Uterus (tissue), 2 donors: ENCODE results near the gene EMILIN1.

Source experiments
- POLR2A ChIP-seq, 2 donors: fragments of 450-650 bp; IDR thresholded peaks; one replicate each; pipeline ENCODE4 v1.6.1; 2016; ENCODE audit warnings: antibody characterized with exemption in 2 of 2, mild to moderate bottlenecking in 1 of 2, moderate library complexity in 1 of 2
- TF ChIP-seq, protein P1 (sequence below), 4 experiments: fragments of 200-600 bp in 2 of 4; fragments of 450-650 bp in 2 of 4; sonication (generic) in 2 of 4; IDR thresholded peaks; one replicate each; pipeline ENCODE4 v1.5.1; 2016 to 2019; ENCODE audit warnings: antibody characterized with exemption in 4 of 4, mild to moderate bottlenecking in 2 of 4, moderate library complexity in 1 of 4

DNA sequence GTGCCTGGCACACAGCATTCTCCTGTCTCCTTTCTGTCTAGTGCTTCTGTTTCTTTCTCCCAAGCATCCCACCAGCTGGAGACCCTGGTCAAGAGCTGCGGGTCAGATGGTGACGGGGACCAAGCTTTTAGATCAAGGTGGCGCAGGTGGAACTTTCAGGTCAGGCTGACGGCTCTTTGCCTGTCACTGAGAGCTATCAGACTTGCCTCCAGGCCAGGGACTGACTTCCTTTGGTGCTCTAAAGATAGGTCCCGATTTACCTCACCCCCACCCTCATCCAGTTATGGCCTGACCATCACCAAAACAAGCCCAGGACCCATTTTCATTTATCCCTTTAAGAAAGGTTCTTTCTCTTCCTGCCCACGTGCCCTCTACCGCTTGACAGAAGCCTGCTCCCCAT, 1.2 kb upstream of the EMILIN1 start:
- TF ChIP-seq, protein P1, sequence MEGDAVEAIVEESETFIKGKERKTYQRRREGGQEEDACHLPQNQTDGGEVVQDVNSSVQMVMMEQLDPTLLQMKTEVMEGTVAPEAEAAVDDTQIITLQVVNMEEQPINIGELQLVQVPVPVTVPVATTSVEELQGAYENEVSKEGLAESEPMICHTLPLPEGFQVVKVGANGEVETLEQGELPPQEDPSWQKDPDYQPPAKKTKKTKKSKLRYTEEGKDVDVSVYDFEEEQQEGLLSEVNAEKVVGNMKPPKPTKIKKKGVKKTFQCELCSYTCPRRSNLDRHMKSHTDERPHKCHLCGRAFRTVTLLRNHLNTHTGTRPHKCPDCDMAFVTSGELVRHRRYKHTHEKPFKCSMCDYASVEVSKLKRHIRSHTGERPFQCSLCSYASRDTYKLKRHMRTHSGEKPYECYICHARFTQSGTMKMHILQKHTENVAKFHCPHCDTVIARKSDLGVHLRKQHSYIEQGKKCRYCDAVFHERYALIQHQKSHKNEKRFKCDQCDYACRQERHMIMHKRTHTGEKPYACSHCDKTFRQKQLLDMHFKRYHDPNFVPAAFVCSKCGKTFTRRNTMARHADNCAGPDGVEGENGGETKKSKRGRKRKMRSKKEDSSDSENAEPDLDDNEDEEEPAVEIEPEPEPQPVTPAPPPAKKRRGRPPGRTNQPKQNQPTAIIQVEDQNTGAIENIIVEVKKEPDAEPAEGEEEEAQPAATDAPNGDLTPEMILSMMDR (IDR thresholded peaks at IDR 0.05) = no peak
- TF ChIP-seq POLR2A (IDR thresholded peaks at IDR 0.05) = no peak
